IMR-90 (cell line): ENCODE data around the gene ABHD15. TPM values are rescaled to one million over a fixed set of nuclear protein-coding genes. Genes with fewer than 3 reads are reported as not detected.
A peak's percentile ranks its signal among the peaks of the same experiment; 100 is the strongest.

Experiments
- ATAC-seq: fragments of 200-7000 bp; cut with Tn5 transposase; 2 replicates; pipeline ENCODE4 v1.9.1; 2020; ENCODE audit warnings: low read depth, mild to moderate bottlenecking, moderate library complexity
- BruUV-seq: library from RNA; stranded (reverse); fragments of 400-500 nt; replicated peaks from 2 replicates; lab custom pipeline; 2021; lab: Mats Ljungman, UMichigan
- CTCF ChIA-PET: fragments of 300-600 bp; formaldehyde crosslinking; extraction: SDS; loops from one replicate; lab custom pipeline; 2021; ENCODE audit warnings: antibody characterized with exemption; lab: Yijun Ruan, JAX
- POLR2A ChIA-PET: fragments of 300-600 bp; sonication (Branson Sonifier 250); formaldehyde crosslinking; loops from one replicate; lab custom pipeline; 2022; ENCODE audit warnings: antibody characterized with exemption; ENCODE audit not compliant: unreplicated experiment; lab: Charles Lee
- DNase-seq: peaks from one replicate; pipeline ENCODE4 v3.0.0; 2013
- H2AFZ ChIP-seq: replicated peaks from 2 replicates; pipeline ENCODE3; 2013; ENCODE audit warnings: low read length, mild to moderate bottlenecking; ENCODE audit not compliant: poor library complexity
- H2AK5ac ChIP-seq: 2 replicates; pipeline ENCODE4 v1.6.1; 2013; ENCODE audit warnings: low read depth, low read length, inconsistent platforms
- H2AK9ac ChIP-seq: replicated peaks from 2 replicates; pipeline ENCODE3; 2013; ENCODE audit warnings: mild to moderate bottlenecking, low read depth, low read length, moderate library complexity; ENCODE audit not compliant: poor library complexity
- H2BK120ac ChIP-seq: 2 replicates; pipeline ENCODE4 v1.6.1; 2013; ENCODE audit warnings: low read depth, low read length, inconsistent platforms
- H2BK15ac ChIP-seq: 3 replicates; pipeline ENCODE4 v1.6.1; 2013; ENCODE audit warnings: low read depth, low read length, inconsistent platforms
- H2BK20ac ChIP-seq: 2 replicates; pipeline ENCODE4 v1.6.1; 2013; ENCODE audit warnings: low read depth, mild to moderate bottlenecking, inconsistent platforms, low read length, moderate library complexity
- H2BK5ac ChIP-seq: 2 replicates; pipeline ENCODE4 v1.6.1; 2013; ENCODE audit warnings: mild to moderate bottlenecking, low read depth, low read length, inconsistent platforms; ENCODE audit not compliant: poor library complexity, severe bottlenecking
- H3K14ac ChIP-seq: replicated peaks from 2 replicates; pipeline ENCODE4 v1.6.1; 2013; ENCODE audit warnings: low read depth, low read length, inconsistent platforms
- H3K18ac ChIP-seq: 2 replicates; pipeline ENCODE4 v1.6.1; 2013; ENCODE audit warnings: low read depth, low read length, control low read depth
- H3K23ac ChIP-seq: 2 replicates; pipeline ENCODE4 v1.6.1; 2013; ENCODE audit warnings: low read depth, low read length, inconsistent platforms
- H3K27ac ChIP-seq: 2 replicates; pipeline ENCODE4 v1.5.1; 2013; ENCODE audit warnings: mild to moderate bottlenecking, control low read depth, low read length; ENCODE audit not compliant: insufficient read depth
- H3K27me3 ChIP-seq: 2 replicates; pipeline ENCODE4 v1.6.1; 2013; ENCODE audit warnings: low read length; ENCODE audit not compliant: control insufficient read depth, insufficient read depth
- H3K36me3 ChIP-seq: 2 replicates; pipeline ENCODE4 v1.6.1; 2013; ENCODE audit warnings: low read length, mixed read lengths; ENCODE audit not compliant: control insufficient read depth, insufficient read depth
- H3K4ac ChIP-seq: 2 replicates; pipeline ENCODE4 v1.6.1; 2013; ENCODE audit warnings: low read depth, low read length, inconsistent platforms
- H3K4me1 ChIP-seq: 2 replicates; pipeline ENCODE4 v1.6.1; 2013; ENCODE audit warnings: low read length, mixed read lengths; ENCODE audit not compliant: control insufficient read depth, insufficient read depth
- H3K4me2 ChIP-seq: 2 replicates; pipeline ENCODE4 v1.6.1; 2013; ENCODE audit warnings: low read depth, mild to moderate bottlenecking, control low read depth, low read length, moderate library complexity
- H3K4me3 ChIP-seq: 2 replicates; pipeline ENCODE4 v1.5.1; 2013; ENCODE audit warnings: low read depth, mild to moderate bottlenecking, control low read depth, low read length, moderate library complexity; ENCODE audit not compliant: insufficient read depth
- H3K56ac ChIP-seq: 2 replicates; pipeline ENCODE4 v1.6.1; 2013; ENCODE audit warnings: low read length, inconsistent platforms; ENCODE audit not compliant: insufficient read depth; ENCODE audit errors: extremely low read depth
- H3K79me1 ChIP-seq, 2 experiments: 2 replicates each; pipeline ENCODE4 v1.6.1; 2013; ENCODE audit warnings: low read length in 2 of 2, inconsistent platforms in 1 of 2, low read depth in 1 of 2
- H3K9ac ChIP-seq: 2 replicates; pipeline ENCODE4 v1.6.1; 2013; ENCODE audit warnings: low read depth, low read length, control low read depth
- H3K9me1 ChIP-seq: 2 replicates; pipeline ENCODE4 v1.6.1; 2013; ENCODE audit warnings: low read length, inconsistent platforms; ENCODE audit not compliant: insufficient read depth
- H3K9me3 ChIP-seq: 2 replicates; pipeline ENCODE4 v1.6.1; 2013; ENCODE audit warnings: low read length; ENCODE audit not compliant: control insufficient read depth, insufficient read depth
- H4K20me1 ChIP-seq: 2 replicates; pipeline ENCODE4 v1.6.1; 2013; ENCODE audit warnings: low read length, inconsistent platforms; ENCODE audit not compliant: insufficient read depth
- H4K5ac ChIP-seq: 2 replicates; pipeline ENCODE4 v1.6.1; 2013; ENCODE audit warnings: mild to moderate bottlenecking, low read depth, low read length, control low read depth
- H4K8ac ChIP-seq, 2 experiments: 2 replicates each; pipeline ENCODE4 v1.6.1; 2013; ENCODE audit warnings: low read depth in 2 of 2, low read length in 2 of 2, control low read depth in 1 of 2, inconsistent platforms in 1 of 2
- H4K91ac ChIP-seq: 2 replicates; pipeline ENCODE4 v1.6.1; 2013; ENCODE audit warnings: low read depth, low read length, inconsistent platforms; ENCODE audit not compliant: insufficient read depth
- BHLHE40 ChIP-seq: fragments of 150-350 bp; IDR thresholded peaks from 2 replicates; pipeline ENCODE4 v1.6.1; 2016; ENCODE audit warnings: mild to moderate bottlenecking, low read depth, low read length
- CEBPB ChIP-seq: IDR thresholded peaks from 2 replicates; pipeline ENCODE4 v1.6.1; 2012; ENCODE audit warnings: low read depth, low read length, improper control_type of control experiment
- CHD1 ChIP-seq: IDR thresholded peaks from 2 replicates; pipeline ENCODE4 v1.6.1; 2012; ENCODE audit warnings: low read depth, low read length, improper control_type of control experiment
- CTCF ChIP-seq: conservative IDR thresholded peaks from 2 replicates; pipeline ENCODE4 v1.5.1; 2012; ENCODE audit warnings: mild to moderate bottlenecking, low read depth, low read length, improper control_type of control experiment
- ELK1 ChIP-seq: fragments of 150-350 bp; IDR thresholded peaks from 2 replicates; pipeline ENCODE4 v1.6.1; 2016; ENCODE audit warnings: low read depth, mild to moderate bottlenecking, low read length, moderate library complexity, borderline replicate concordance
- FOS ChIP-seq: fragments of 150-350 bp; IDR thresholded peaks from 2 replicates; pipeline ENCODE4 v1.6.1; 2016; ENCODE audit warnings: low read depth, low read length
- MAFK ChIP-seq: IDR thresholded peaks from 2 replicates; pipeline ENCODE4 v1.6.1; 2012; ENCODE audit warnings: low read depth, low read length, improper control_type of control experiment
- MAZ ChIP-seq: IDR thresholded peaks from 2 replicates; pipeline ENCODE4 v1.6.1; 2012; ENCODE audit warnings: low read depth, mild to moderate bottlenecking, low read length, improper control_type of control experiment, moderate library complexity, borderline replicate concordance
- MXI1 ChIP-seq: IDR thresholded peaks from 2 replicates; pipeline ENCODE4 v1.6.1; 2012; ENCODE audit warnings: low read depth, mild to moderate bottlenecking, low read length, moderate library complexity, borderline replicate concordance
- NFE2L2 ChIP-seq: fragments of 150-350 bp; IDR thresholded peaks from 2 replicates; pipeline ENCODE4 v1.6.1; 2016; ENCODE audit warnings: low read depth, mild to moderate bottlenecking, low read length
- POLR2A ChIP-seq: IDR thresholded peaks from 2 replicates; pipeline ENCODE4 v1.6.1; 2012; ENCODE audit warnings: mild to moderate bottlenecking, low read depth, low read length
- RAD21 ChIP-seq: IDR thresholded peaks from 2 replicates; pipeline ENCODE4 v1.6.1; 2012; ENCODE audit warnings: low read length, improper control_type of control experiment
- RCOR1 ChIP-seq: IDR thresholded peaks from 2 replicates; pipeline ENCODE4 v1.6.1; 2012; ENCODE audit warnings: mild to moderate bottlenecking, low read length, improper control_type of control experiment; ENCODE audit not compliant: insufficient replicate concordance
- RFX5 ChIP-seq: IDR thresholded peaks from 2 replicates; pipeline ENCODE4 v1.8.0; 2012; ENCODE audit warnings: low read depth, mild to moderate bottlenecking, low read length, moderate library complexity
- SMC3 ChIP-seq: fragments of 150-350 bp; IDR thresholded peaks from 2 replicates; pipeline ENCODE4 v1.6.1; 2016; ENCODE audit warnings: low read depth, mild to moderate bottlenecking, antibody characterized with exemption, low read length, moderate library complexity
- USF2 ChIP-seq: fragments of 150-350 bp; IDR thresholded peaks from 2 replicates; pipeline ENCODE4 v1.6.1; 2017; ENCODE audit warnings: mild to moderate bottlenecking, antibody characterized with exemption, low read length, low read depth
- WGBS, 2 experiments: methylation state at CpG; one replicate each; pipeline versions ENCODE4 v1.1.5 to v1.1.7; 2013; ENCODE audit warnings: missing lambda C conversion rate in 2 of 2; ENCODE audit not compliant: insufficient read length in 1 of 2; ENCODE audit errors: extremely low coverage in 2 of 2; 5-methylcytosine and 5-hydroxymethylcytosine counted together
- dilution Hi-C: fragments of 300-500 bp; cut with HindIII; formaldehyde crosslinking; loops from one replicate; pipeline ENCODE4 v1.14.3; 2018; ENCODE audit warnings: low sequenced_read_pairs; ENCODE audit not compliant: unreplicated experiment
- in situ Hi-C: fragments of 300-500 bp; cut with MboI; formaldehyde crosslinking; loops from 3 replicates; pipeline ENCODE4 v1.14.3; 2019; ENCODE audit warnings: low sequenced_read_pairs, inconsistent platforms, mixed read lengths
- intact Hi-C: fragments of 100-400 bp; cut with micrococcal nuclease; formaldehyde crosslinking; loops from 2 replicates; pipeline ENCODE4 v1.10.0; 2022
- polyA plus RNA-seq, 3 experiments: library from polyadenylated mRNA; depleted of rRNA; stranded (reverse); fragments of >200 nt; gene quantifications; 2 replicates each; pipeline ENCODE4 v1.2.3, GENCODE V29; 2012; ENCODE audit warnings: low replicate concordance in 1 of 3
- total RNA-seq: library from RNA; depleted of rRNA; stranded (reverse); fragments of >200 nt; gene quantifications from 2 replicates; pipeline ENCODE4 v1.2.3, GENCODE V29; 2012

ABHD15 gene
- total and polyA plus RNA-seq, 2 of the 4 experiments (the other 2 are of a cell fraction), result 3.2 to 4.6 TPM

GRCh38 chr17:29588017-29588561, 21.3 kb upstream of the ABHD15 start:
- no peaks in the 10 kb centered on the region for H3K27me3 ChIP-seq
- TF ChIP-seq USF2, result no peak
- no peak for TF ChIP-seq MAFK
- TF ChIP-seq SMC3, result no peak
- TF ChIP-seq MAZ, result no peak
- TF ChIP-seq ELK1, result no peak
- TF ChIP-seq CTCF, result no peak
- TF ChIP-seq FOS, result no peak
- no peak for TF ChIP-seq BHLHE40
- no peak for TF ChIP-seq CEBPB
- no peak for TF ChIP-seq RAD21
- no peak for TF ChIP-seq POLR2A
- TF ChIP-seq MXI1, result no peak
- no peak for TF ChIP-seq CHD1
- no peak for TF ChIP-seq RFX5
- TF ChIP-seq RCOR1, result no peak
- TF ChIP-seq NFE2L2, result no peak
- in situ Hi-C loops, result no loop called here
- peak overlapping the region; percentile 85 for H3K4me3 ChIP-seq
- peak overlapping the region; percentile 79 for H3K23ac ChIP-seq
- H3K27ac ChIP-seq, result peak overlapping the region; percentile 59
- H3K14ac ChIP-seq, result peak overlapping the region; percentile 77
- peaks cover 44% of the 10 kb centered on the region for H3K4me1 ChIP-seq
- intact Hi-C loops, result loop anchor here (1.0 kb wide), 1 partner anchor 294 kb away; the partner anchor contains the start of gene NUFIP2
- DNase-seq, result no peak
- H2AK9ac ChIP-seq, result peak overlapping the region; percentile 93
- POLR2A ChIA-PET, result no interaction called here
- H2BK20ac ChIP-seq, result no peak overlapping the region
- peak overlapping the region; percentile 92 for H3K4me2 ChIP-seq
- peaks cover 26% of the 10 kb centered on the region for H3K9me1 ChIP-seq
- WGBS, 2 experiments, result 4% methylated on average over 3 of the region's 8 CpGs; no CpG with 5 or more reads in 1 of the 2 experiments
- peaks cover 4% of the 10 kb centered on the region for H3K36me3 ChIP-seq
- H4K91ac ChIP-seq, result peak overlapping the region; percentile 21; the same call in 1 of the 2 replicates
- no peak overlapping the region for H2BK15ac ChIP-seq
- BruUV-seq, result no TSS peak
- H3K4ac ChIP-seq, result peak overlapping the region; percentile 77
- ATAC-seq, result no peak
- peaks cover 33 to 70% of the 10 kb centered on the region in 2 experiments for H3K79me1 ChIP-seq
- H2AK5ac ChIP-seq, result peak overlapping the region; percentile 73
- H3K9me3 ChIP-seq, result no peaks in the 10 kb centered on the region
- peak overlapping the region; percentile 80 for H2AFZ ChIP-seq
- H3K56ac ChIP-seq, result peak overlapping the region; percentile 18; the same call in 1 of the 2 replicates
- no peak overlapping the region for H3K18ac ChIP-seq
- peak overlapping the region; percentile 43 for H2BK5ac ChIP-seq
- H4K8ac ChIP-seq, result peak overlapping the region in 1 of 2 experiments; percentile 19; a peak in 1 of 4 replicates
- H3K9ac ChIP-seq, result peak overlapping the region; percentile 76
- peaks cover 63% of the 10 kb centered on the region for H4K20me1 ChIP-seq
- H2BK120ac ChIP-seq, result no peak overlapping the region
- CTCF ChIA-PET, result interaction anchor here (1.1 kb wide), 1 partner anchor 15 kb away, joined by 3 read pairs; no protein-coding TSS in a partner anchor
- dilution Hi-C loops, result no loop called here
- H4K5ac ChIP-seq, result no peak overlapping the region
